Ascending aorta (tissue), 2 donors: ENCODE data around the gene TPST2. TPM values are rescaled to one million over a fixed set of nuclear protein-coding genes. Genes with fewer than 3 reads are reported as not detected.
"Not testable (repeated sequence)": the region's sequence is repeated elsewhere in the genome, so short reads cannot be mapped to it uniquely, and the experiment has no call there.

Experiments
- DNase-seq, 2 donors: peaks; one replicate each; pipeline ENCODE4 v3.0.0-alpha.2; 2019; ENCODE audit warnings: low spot score in 2 of 2
- H3K27ac ChIP-seq, 2 donors: fragments of 200-600 bp; sonication (generic); one replicate each; pipeline ENCODE4 v1.5.1; 2016 to 2017; ENCODE audit warnings: mild to moderate bottlenecking in 1 of 2
- H3K27me3 ChIP-seq: fragments of 200-600 bp; sonication (generic); one replicate; pipeline ENCODE4 v1.5.1; 2017
- H3K36me3 ChIP-seq, 2 donors: fragments of 200-600 bp; sonication (generic); one replicate each; pipeline ENCODE4 v1.5.1; 2016
- H3K4me1 ChIP-seq, 2 donors: fragments of 200-600 bp; sonication (generic); one replicate each; pipeline ENCODE4 v1.5.1; 2016 to 2017; ENCODE audit warnings: mild to moderate bottlenecking in 1 of 2
- H3K4me3 ChIP-seq, 2 donors: fragments of 200-600 bp; sonication (generic); one replicate each; pipeline ENCODE4 v1.5.1; 2016 to 2017; ENCODE audit warnings: mild to moderate bottlenecking in 1 of 2
- H3K9me3 ChIP-seq, 2 donors: fragments of 200-600 bp; sonication (generic); one replicate each; pipeline ENCODE4 v1.5.1; 2016
- CTCF ChIP-seq, 3 experiments: fragments of 200-600 bp in 2 of 3; fragments of 450-650 bp in 1 of 3; sonication (generic) in 2 of 3; IDR thresholded peaks; one replicate each; pipeline ENCODE4 v1.5.1; 2016 to 2019; ENCODE audit warnings: antibody characterized with exemption in 3 of 3, mild to moderate bottlenecking in 1 of 3, moderate library complexity in 1 of 3
- intact Hi-C: fragments of 100-400 bp; cut with DNase I; formaldehyde crosslinking; loops from one replicate; pipeline ENCODE4 v1.15.1; 2023
- total RNA-seq: library from RNA; depleted of rRNA; stranded (reverse); fragments of >200 nt; gene quantifications from one replicate; pipeline ENCODE4 v1.1.0, GENCODE V29; 2016

TPST2 gene
- total RNA-seq, 1 donor from 2014 or later = 251 TPM

- no peaks in the 10 kb centered on the region for H3K9me3 ChIP-seq
- H3K27ac ChIP-seq = no peak overlapping the region
- no peaks in the 10 kb centered on the region for H3K36me3 ChIP-seq
- DNase-seq = no peak
- H3K27me3 ChIP-seq = no peaks in the 10 kb centered on the region
- H3K4me3 ChIP-seq = no peak overlapping the region
- no peaks in the 10 kb centered on the region for H3K4me1 ChIP-seq
- no peak for TF ChIP-seq CTCF (IDR thresholded peaks at IDR 0.05)
- intact Hi-C loops = no loop called here
Observed at GRCh38 chr22:26615830-26616435, 26.0 kb upstream of the TPST2 start.

- intact Hi-C loops = no loop called here
- Histone ChIP-seq H3K27ac (no peak overlapping the region), H3K36me3 (no peaks in the 10 kb centered on the region), H3K4me1 (no peaks in the 10 kb centered on the region), H3K4me3 (no peak overlapping the region), H3K9me3 (no peaks in the 10 kb centered on the region), H3K27me3 (no peaks in the 10 kb centered on the region)
- no peak for DNase-seq
- no peak for TF ChIP-seq CTCF (IDR thresholded peaks at IDR 0.05)
Observed at GRCh38 chr22:26615149-26615548, 25.2 kb upstream of the TPST2 start.

DNA sequence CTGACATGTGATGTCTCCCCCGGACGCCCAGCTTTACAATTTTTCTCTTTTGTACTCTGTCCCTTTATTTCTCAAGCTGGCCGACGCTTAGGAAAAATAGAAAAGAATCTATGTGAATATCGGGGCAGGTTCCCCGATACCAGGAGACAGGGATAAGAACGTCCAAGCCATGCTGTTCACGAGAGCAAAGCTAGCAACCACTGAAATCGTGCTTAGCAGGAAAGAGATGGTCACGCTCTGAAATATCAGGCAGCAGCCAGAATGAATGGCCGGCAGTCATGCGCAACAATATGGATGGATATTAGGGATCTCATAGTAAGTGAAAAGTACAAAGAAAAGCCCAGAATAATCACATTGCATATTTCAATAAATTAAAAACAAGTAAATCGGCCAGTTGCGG lies 24.4 kb upstream of the TPST2 start:
- no peak overlapping the region for H3K27ac ChIP-seq
- intact Hi-C loops = no loop called here
- no peak overlapping the region for H3K4me3 ChIP-seq
- no peaks in the 10 kb centered on the region for H3K27me3 ChIP-seq
- H3K4me1 ChIP-seq = no peaks in the 10 kb centered on the region
- no peaks in the 10 kb centered on the region for H3K36me3 ChIP-seq
- no peaks in the 10 kb centered on the region for H3K9me3 ChIP-seq
- TF ChIP-seq CTCF (IDR thresholded peaks at IDR 0.05) = no peak
- no peak for DNase-seq

- DNase-seq, intact Hi-C loops, H3K27me3 ChIP-seq, H3K4me3 ChIP-seq, H3K4me1 ChIP-seq, H3K9me3 ChIP-seq, H3K27ac ChIP-seq, H3K36me3 ChIP-seq: not testable (repeated sequence)
Observed at GRCh38 chr22:26613753-26614152, 23.8 kb upstream of the TPST2 start.

DNA sequence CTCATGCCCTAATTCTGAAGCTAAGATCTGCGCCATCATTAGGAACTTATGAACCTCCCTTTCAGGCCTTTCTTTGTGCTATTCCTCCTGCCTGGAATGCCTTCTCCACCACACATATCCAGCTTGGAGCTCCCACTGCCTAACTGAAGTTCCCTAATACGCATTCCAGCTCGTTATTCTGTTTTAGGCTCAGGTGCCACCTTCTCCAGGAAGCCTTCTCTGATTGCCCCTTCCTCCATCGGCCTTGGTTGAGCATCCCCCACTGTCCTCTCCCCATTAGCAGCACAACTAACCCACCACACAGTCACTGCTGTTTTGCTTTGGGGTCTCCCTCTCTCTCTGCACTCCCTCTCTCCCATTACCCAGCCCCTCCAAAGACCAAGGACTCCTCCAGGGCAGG lies 22.7 kb upstream of the TPST2 start:
- intact Hi-C loops = no loop called here

GRCh38 chr22:26610996-26611395 lies 21.1 kb upstream of the TPST2 start:
- intact Hi-C loops = no loop called here
- Histone ChIP-seq H3K4me1 (no peaks in the 10 kb centered on the region), H3K27me3 (no peaks in the 10 kb centered on the region), H3K36me3 (no peaks in the 10 kb centered on the region), H3K27ac (no peak overlapping the region), H3K9me3 (no peaks in the 10 kb centered on the region), H3K4me3 (no peak overlapping the region)
- no peak for DNase-seq
- no peak for TF ChIP-seq CTCF (IDR thresholded peaks at IDR 0.05)

More for the DNA sequence above, 22.7 kb upstream of the TPST2 start:
- H3K9me3 ChIP-seq = no peaks in the 10 kb centered on the region
- TF ChIP-seq CTCF (IDR thresholded peaks at IDR 0.05) = no peak
- no peaks in the 10 kb centered on the region for H3K4me1 ChIP-seq
- H3K27me3 ChIP-seq = no peaks in the 10 kb centered on the region
- no peak overlapping the region for H3K27ac ChIP-seq
- no peak overlapping the region for H3K4me3 ChIP-seq
- DNase-seq = no peak
- no peaks in the 10 kb centered on the region for H3K36me3 ChIP-seq
